H1 (cell line): Measurements from ENCODE around the gene GRM1. TPM values are rescaled to one million over a fixed set of nuclear protein-coding genes. Genes with fewer than 3 reads are reported as not detected.

Experiments used
- CTCF ChIA-PET: fragments of 300-600 bp; sonication (Branson Sonifier 250); formaldehyde crosslinking; loops from one replicate; lab custom pipeline; 2021; ENCODE audit not compliant: partially characterized antibody; lab: Charles Lee
- POLR2A ChIA-PET: fragments of 300-600 bp; sonication (Branson Sonifier 250); formaldehyde crosslinking; loops from one replicate; lab custom pipeline; 2021; ENCODE audit warnings: inconsistent platforms; ENCODE audit not compliant: partially characterized antibody; lab: Charles Lee
- DNase-seq, 2 experiments: peaks; one replicate each; pipeline versions ENCODE4 v3.0.0 to v3.0.0-alpha.2; 2010 to 2022; ENCODE audit warnings: low spot score in 2 of 2, low read depth in 1 of 2, mixed read lengths in 1 of 2
- FAIRE-seq: peaks from 2 replicates; lab custom pipeline; 2011; peaks lifted over from hg19 to GRCh38; lab: Jason Lieb, UNC
- H2AFZ ChIP-seq: 2 replicates; pipeline ENCODE4 v1.8.1; 2012; ENCODE audit warnings: low read length, inconsistent platforms
- H2AK5ac ChIP-seq: 2 replicates; pipeline ENCODE4 v1.6.1; 2013; ENCODE audit warnings: low read depth, low read length
- H2BK120ac ChIP-seq: replicated peaks from 2 replicates; pipeline ENCODE3; 2013; ENCODE audit warnings: low read depth, low read length, inconsistent platforms
- H2BK12ac ChIP-seq: 2 replicates; pipeline ENCODE4 v1.6.1; 2013; ENCODE audit warnings: low read depth, low read length
- H2BK15ac ChIP-seq: 2 replicates; pipeline ENCODE4 v1.6.1; 2013; ENCODE audit warnings: low read length
- H2BK20ac ChIP-seq: 2 replicates; pipeline ENCODE4 v1.6.1; 2013; ENCODE audit warnings: low read length
- H2BK5ac ChIP-seq: 2 replicates; pipeline ENCODE4 v1.6.1; 2013; ENCODE audit warnings: low read depth, low read length
- H3K14ac ChIP-seq: 2 replicates; pipeline ENCODE4 v1.6.1; 2013; ENCODE audit warnings: inconsistent platforms; ENCODE audit not compliant: insufficient read length
- H3K18ac ChIP-seq: 2 replicates; pipeline ENCODE4 v1.6.1; 2013; ENCODE audit warnings: low read length; ENCODE audit errors: extremely low read depth
- H3K23ac ChIP-seq: 2 replicates; pipeline ENCODE4 v1.6.1; 2013; ENCODE audit warnings: inconsistent platforms; ENCODE audit not compliant: insufficient read length
- H3K23me2 ChIP-seq: 2 replicates; pipeline ENCODE4 v1.6.1; 2013; ENCODE audit warnings: low read depth, low read length
- H3K27ac ChIP-seq: 2 replicates; pipeline ENCODE4 v1.6.1; 2011; ENCODE audit warnings: low read depth, low read length, inconsistent platforms
- H3K27me3 ChIP-seq, 4 experiments: replicated peaks in 1 of 4; 1 replicate in 1 of 4; 2 replicates in 3 of 4; pipeline versions ENCODE4 v1.6.1 to v1.8.1; 2011 to 2013; ENCODE audit warnings: low read length in 3 of 4, mild to moderate bottlenecking in 3 of 4, inconsistent platforms in 2 of 4, mixed read lengths in 2 of 4, moderate library complexity in 1 of 4; ENCODE audit not compliant: control insufficient read depth in 3 of 4, insufficient read depth in 3 of 4; ENCODE audit errors: extremely low read depth in 1 of 4
- H3K36me3 ChIP-seq, 4 experiments: 2 replicates each; pipeline versions ENCODE4 v1.6.1 to v1.8.1; 2011 to 2013; ENCODE audit warnings: mild to moderate bottlenecking in 4 of 4, low read length in 3 of 4, moderate library complexity in 2 of 4, control low read depth in 1 of 4, inconsistent platforms in 1 of 4; ENCODE audit not compliant: insufficient read depth in 4 of 4, control insufficient read depth in 2 of 4
- H3K4ac ChIP-seq: replicated peaks from 2 replicates; pipeline ENCODE3; 2013; ENCODE audit warnings: low read length, low read depth, mixed read lengths, inconsistent platforms; ENCODE audit not compliant: insufficient read length
- H3K4me1 ChIP-seq, 4 experiments: replicated peaks in 1 of 4; 1 replicate in 1 of 4; 2 replicates in 3 of 4; pipeline versions ENCODE4 v1.6.1 to v1.8.1; 2011 to 2013; ENCODE audit warnings: low read length in 3 of 4, inconsistent platforms in 2 of 4, mixed read lengths in 1 of 4; ENCODE audit not compliant: insufficient read depth in 4 of 4, control insufficient read depth in 3 of 4
- H3K4me2 ChIP-seq, 2 experiments: 2 replicates each; pipeline versions ENCODE4 v1.6.1 to v1.8.1; 2011 to 2013; ENCODE audit warnings: low read depth in 2 of 2, low read length in 2 of 2, control low read depth in 1 of 2, inconsistent platforms in 1 of 2, mild to moderate bottlenecking in 1 of 2; ENCODE audit not compliant: insufficient read depth in 1 of 2
- H3K4me3 ChIP-seq, 4 experiments: fragments of 200-600, 300-600 bp in 1 of 4; sonication (generic), shearing (Covaris generic), sonication (Bioruptor Twin) in 1 of 4; 2 replicates each; pipeline versions ENCODE4 v1.5.1 to v1.8.1; 2011 to 2016; ENCODE audit warnings: low read length in 4 of 4, low read depth in 3 of 4, control low read depth in 2 of 4, inconsistent platforms in 2 of 4, mild to moderate bottlenecking in 2 of 4, mixed read lengths in 1 of 4, moderate library complexity in 1 of 4; ENCODE audit not compliant: insufficient read depth in 2 of 4; ENCODE audit errors: extremely low read depth in 1 of 4
- H3K56ac ChIP-seq: replicated peaks from 2 replicates; pipeline ENCODE3; 2013; ENCODE audit warnings: low read depth, mild to moderate bottlenecking, mixed read lengths, low read length, inconsistent platforms; ENCODE audit not compliant: insufficient read length
- H3K79me1 ChIP-seq: 2 replicates; pipeline ENCODE4 v1.6.1; 2013; ENCODE audit warnings: low read depth, low read length, control low read depth
- H3K79me2 ChIP-seq, 2 experiments: 2 replicates each; pipeline versions ENCODE4 v1.6.1 to v1.8.1; 2012 to 2013; ENCODE audit warnings: low read length in 2 of 2, mild to moderate bottlenecking in 2 of 2, inconsistent platforms in 1 of 2; ENCODE audit not compliant: insufficient read depth in 2 of 2, control insufficient read depth in 1 of 2
- H3K9ac ChIP-seq, 4 experiments: replicated peaks in 1 of 4; 1 replicate in 1 of 4; 2 replicates in 3 of 4; pipeline versions ENCODE4 v1.6.1 to v1.8.1; 2011 to 2013; ENCODE audit warnings: low read depth in 3 of 4, low read length in 3 of 4, control low read depth in 2 of 4, mild to moderate bottlenecking in 2 of 4, moderate library complexity in 2 of 4, inconsistent platforms in 1 of 4; ENCODE audit errors: extremely low read depth in 1 of 4
- H3K9me3 ChIP-seq, 2 experiments: 2 replicates each; pipeline versions ENCODE4 v1.6.1 to v1.8.1; 2012 to 2013; ENCODE audit warnings: mild to moderate bottlenecking in 2 of 2, moderate library complexity in 2 of 2, control low read depth in 1 of 2, inconsistent platforms in 1 of 2, low read depth in 1 of 2, low read length in 1 of 2, mixed read lengths in 1 of 2; ENCODE audit not compliant: insufficient read depth in 2 of 2
- H4K20me1 ChIP-seq, 2 experiments: replicated peaks in 1 of 2; 2 replicates each; pipeline versions ENCODE3 to v1.8.1; 2011 to 2013; ENCODE audit warnings: inconsistent platforms in 2 of 2, low read length in 2 of 2, mild to moderate bottlenecking in 1 of 2; ENCODE audit not compliant: insufficient read depth in 2 of 2, control insufficient read depth in 1 of 2
- H4K5ac ChIP-seq: 2 replicates; pipeline ENCODE4 v1.6.1; 2013; ENCODE audit warnings: low read length, low read depth, mixed read lengths, inconsistent platforms; ENCODE audit not compliant: insufficient read length
- H4K8ac ChIP-seq: 2 replicates; pipeline ENCODE4 v1.8.0; 2013; ENCODE audit warnings: mild to moderate bottlenecking, moderate library complexity, low read length, inconsistent platforms; ENCODE audit not compliant: insufficient read depth; ENCODE audit errors: extremely low read depth
- H4K91ac ChIP-seq: replicated peaks from 2 replicates; pipeline ENCODE3; 2013; ENCODE audit warnings: low read length, mixed read lengths, inconsistent platforms; ENCODE audit not compliant: insufficient read length
- CBX8 ChIP-seq: fragments of 300-800, 300-1000 bp; sonication (generic); IDR thresholded peaks from 2 replicates; pipeline ENCODE4 v1.7.1; 2016; ENCODE audit warnings: low read depth, low read length, borderline replicate concordance
- EGR1 ChIP-seq: IDR thresholded peaks from 2 replicates; pipeline ENCODE4 v1.6.1; 2011; ENCODE audit warnings: low read depth, low read length, borderline replicate concordance
- EP300 ChIP-seq, 2 experiments: IDR thresholded peaks; 1 replicate in 1 of 2; 2 replicates in 1 of 2; pipeline ENCODE4 v1.6.1; 2011 to 2012; ENCODE audit warnings: low read depth in 2 of 2, low read length in 2 of 2, mild to moderate bottlenecking in 2 of 2, borderline replicate concordance in 1 of 2, inconsistent platforms in 1 of 2, moderate library complexity in 1 of 2
- GTF2F1 ChIP-seq: IDR thresholded peaks from 2 replicates; pipeline ENCODE4 v1.6.1; 2012; ENCODE audit warnings: low read depth, low read length, improper control_type of control experiment, borderline replicate concordance
- JUN ChIP-seq: IDR thresholded peaks from 2 replicates; pipeline ENCODE4 v1.6.1; 2011; ENCODE audit warnings: low read depth, mild to moderate bottlenecking, improper control_type of control experiment, low read length
- KDM4A ChIP-seq: IDR thresholded peaks from one replicate; pipeline ENCODE4 v1.7.1; 2012; ENCODE audit warnings: low read depth, mild to moderate bottlenecking, moderate library complexity, low read length, inconsistent platforms; ENCODE audit not compliant: severe bottlenecking
- KDM5A ChIP-seq: fragments of 200-600 bp; IDR thresholded peaks from 2 replicates; pipeline ENCODE4 v1.7.1; 2012; ENCODE audit warnings: mild to moderate bottlenecking, low read length, inconsistent platforms, mixed read lengths
- NANOG ChIP-seq: IDR thresholded peaks from 2 replicates; pipeline ENCODE4 v1.6.1; 2011; ENCODE audit warnings: low read length, low read depth, mild to moderate bottlenecking, inconsistent platforms; ENCODE audit not compliant: insufficient read depth, poor library complexity, severe bottlenecking
- RAD21 ChIP-seq, 2 experiments: IDR thresholded peaks in 1 of 2; conservative IDR thresholded peaks in 1 of 2; 2 replicates each; pipeline ENCODE4 v1.6.1; 2011; ENCODE audit warnings: low read depth in 2 of 2, low read length in 2 of 2, improper control_type of control experiment in 1 of 2, inconsistent platforms in 1 of 2, mild to moderate bottlenecking in 1 of 2, moderate library complexity in 1 of 2
- RXRA ChIP-seq: IDR thresholded peaks from 2 replicates; pipeline ENCODE4 v1.6.1; 2011; ENCODE audit warnings: low read depth, mild to moderate bottlenecking, low read length, moderate library complexity; ENCODE audit not compliant: insufficient read depth
- SUZ12 ChIP-seq: fragments of 200-600 bp; sonication (generic); IDR thresholded peaks from 2 replicates; pipeline ENCODE4 v1.6.1; 2012; ENCODE audit warnings: mild to moderate bottlenecking, inconsistent platforms, low read length, moderate library complexity, mixed read lengths
- ZNF274 ChIP-seq: IDR thresholded peaks from 2 replicates; pipeline ENCODE4 v1.7.0; 2012; ENCODE audit warnings: low read length, borderline replicate concordance; ENCODE audit errors: extremely low read depth
- WGBS, 2 experiments: shearing (Covaris generic) in 1 of 2; methylation state at CpG; one replicate each; pipeline versions ENCODE4 v1.1.6 to v1.1.7; 2013 to 2015; ENCODE audit warnings: low lambda C conversion rate in 2 of 2, mixed read lengths in 2 of 2, inconsistent platforms in 1 of 2, low coverage in 1 of 2, missing lambda C conversion rate in 1 of 2; ENCODE audit not compliant: insufficient replicate concordance in 2 of 2, insufficient coverage in 1 of 2, insufficient read length in 1 of 2; ENCODE audit errors: extremely low coverage in 1 of 2, missing lambda C conversion rate in 1 of 2; 5-methylcytosine and 5-hydroxymethylcytosine counted together
- polyA plus RNA-seq, 7 experiments: library from polyadenylated mRNA; depleted of rRNA in 3 of 7; stranded (reverse) in 5 of 7; unstranded in 2 of 7; fragments of >200 nt in 5 of 7; fragments of 200-250 nt in 2 of 7; gene quantifications; 1 replicate in 5 of 7; 2 replicates in 1 of 7; 4 replicates in 1 of 7; pipeline versions ENCODE4 v1.2.1 to v1.2.3, GENCODE V29; 2011 to 2013; ENCODE audit warnings: missing spikeins in 2 of 7, mixed read lengths in 2 of 7
- total RNA-seq: library from RNA; stranded (reverse); fragmentation: NEBNext Ultra II Directional; extraction: Animal tissue kit (Norgen Biotek cat#: 25700); gene quantifications from 2 replicates; pipeline ENCODE4 v1.2.1, GENCODE V29; 2021
- TF ChIP-seq, protein P1 (sequence below): IDR thresholded peaks from 2 replicates; pipeline ENCODE4 v1.6.1; 2011; ENCODE audit warnings: low read depth, mild to moderate bottlenecking, low read length; ENCODE audit not compliant: insufficient read depth

The GRM1 gene
- total and polyA plus RNA-seq, 2 of the 8 experiments (the other 6 are each of a cell fraction or from before 2014, with no cell fraction given), result 0.15 to 1.3 TPM

DNA sequence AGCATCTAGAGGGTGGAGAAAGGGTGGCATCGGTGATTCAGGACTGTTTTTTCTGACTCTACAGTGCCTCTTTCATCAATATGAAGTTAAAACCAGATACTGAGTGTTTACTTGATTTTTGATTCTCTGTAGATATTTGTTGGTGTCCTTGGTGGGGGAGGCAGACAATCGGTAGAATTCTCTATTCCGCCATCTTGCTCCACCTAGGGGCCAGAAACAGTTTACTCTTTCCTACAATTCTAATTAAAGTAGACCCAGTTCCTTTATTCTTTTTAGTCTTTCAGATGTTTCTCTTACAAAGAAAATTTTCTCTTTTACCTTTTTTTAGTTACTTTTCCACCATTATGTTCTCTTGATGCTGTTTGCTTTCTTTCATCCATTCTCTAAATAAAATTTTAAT is 352.6 kb downstream of the GRM1 start:
- Histone ChIP-seq H3K4me3 (no peak overlapping the region), H3K36me3 (no peaks in the 10 kb centered on the region), H2BK120ac (no peak overlapping the region), H4K5ac (no peak overlapping the region), H3K79me1 (no peaks in the 10 kb centered on the region), H4K91ac (no peak overlapping the region), H2AFZ (peak overlapping the region; percentile 55; the same call in 1 of the 2 replicates), H3K4me1 (no peaks in the 10 kb centered on the region), H3K79me2 (no peaks in the 10 kb centered on the region), H2AK5ac (no peak overlapping the region), H2BK15ac (no peak overlapping the region), H3K14ac (no peak overlapping the region), H3K9me3 (0 out of 4 replicates have a peak, but pooled peaks cover 0 to 5% of the 10 kb centered on the region in 2 experiments), H3K56ac (no peak overlapping the region), H2BK5ac (no peak overlapping the region), H3K4me2 (no peak overlapping the region), H2BK20ac (no peak overlapping the region), H3K9ac (no peak overlapping the region), H3K18ac (no peak overlapping the region), H3K23ac (no peak overlapping the region), H4K8ac (no peak overlapping the region), H3K4ac (no peak overlapping the region), H2BK12ac (no peak overlapping the region), H3K27ac (no peak overlapping the region), H4K20me1 (no peaks in the 10 kb centered on the region), H3K23me2 (no peaks in the 10 kb centered on the region), H3K27me3 (no peaks in the 10 kb centered on the region)
- DNase-seq (no peak), FAIRE-seq (no peak)
- WGBS, 2 experiments, result 83% methylated on average over 3 of the region's 3 CpGs; no CpG with 5 or more reads in 1 of the 2 experiments
- ChIA-PET POLR2A (no interaction called here), CTCF (interaction anchor here (0.6 to 1.2 kb wide), 4 partner anchors 14 to 341 kb away, joined by 3 to 8 read pairs (median 3); no protein-coding TSS in a partner anchor)
- TF ChIP-seq EP300 (IDR thresholded peaks at IDR 0.05; ENCODE audit: borderline replicate concordance in 1 of 2, low read depth in 2 of 2, low read length in 2 of 2), result no peak
- no peak for TF ChIP-seq CBX8
- no peak for TF ChIP-seq EGR1
- no peak for TF ChIP-seq KDM4A
- TF ChIP-seq RAD21 (IDR thresholded peaks at IDR 0.05 in 1 of 2, conservative IDR thresholded peaks at IDR 0.05 in 1 of 2; ENCODE audit: low read depth in 2 of 2, low read length in 2 of 2), result peak; percentile 44 to 46
- no peak for TF ChIP-seq RXRA
- TF ChIP-seq KDM5A, result no peak
- no peak for TF ChIP-seq JUN
- no peak for TF ChIP-seq ZNF274
- no peak for TF ChIP-seq NANOG
- TF ChIP-seq SUZ12, result no peak
- no peak for TF ChIP-seq GTF2F1
- TF ChIP-seq, protein P1, sequence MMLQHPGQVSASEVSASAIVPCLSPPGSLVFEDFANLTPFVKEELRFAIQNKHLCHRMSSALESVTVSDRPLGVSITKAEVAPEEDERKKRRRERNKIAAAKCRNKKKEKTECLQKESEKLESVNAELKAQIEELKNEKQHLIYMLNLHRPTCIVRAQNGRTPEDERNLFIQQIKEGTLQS, result no peak
